Measurements from ENCODE around the gene WDFY2. TPM values are rescaled to one million over a fixed set of nuclear protein-coding genes. Genes with fewer than 3 reads are reported as not detected.

WDFY2 gene
- total RNA-seq, 1 experiment from 2014 or later: 5.3 TPM

DNA sequence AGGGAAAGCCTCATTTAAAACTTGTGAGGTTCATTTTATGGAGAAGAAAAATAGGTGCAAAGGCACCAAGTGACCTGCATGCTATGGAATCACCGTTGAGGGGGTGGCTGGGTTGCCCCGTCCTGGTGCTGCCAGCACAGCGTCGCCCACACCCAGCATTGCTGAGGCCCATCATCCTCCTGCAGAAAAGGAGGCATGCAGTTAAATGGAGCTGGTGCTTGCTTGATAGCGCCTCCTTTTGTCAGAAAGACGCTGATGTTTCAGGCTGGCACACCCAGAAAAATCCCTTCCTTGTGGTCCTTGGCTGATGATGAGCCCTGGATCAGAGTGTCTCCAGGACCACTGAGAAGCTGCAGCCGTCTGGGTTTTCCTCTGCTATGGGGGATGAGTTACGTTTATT is 182.8 kb downstream of the WDFY2 start:
- DNase-seq (ENCODE audit: low spot score): no peak

DNA sequence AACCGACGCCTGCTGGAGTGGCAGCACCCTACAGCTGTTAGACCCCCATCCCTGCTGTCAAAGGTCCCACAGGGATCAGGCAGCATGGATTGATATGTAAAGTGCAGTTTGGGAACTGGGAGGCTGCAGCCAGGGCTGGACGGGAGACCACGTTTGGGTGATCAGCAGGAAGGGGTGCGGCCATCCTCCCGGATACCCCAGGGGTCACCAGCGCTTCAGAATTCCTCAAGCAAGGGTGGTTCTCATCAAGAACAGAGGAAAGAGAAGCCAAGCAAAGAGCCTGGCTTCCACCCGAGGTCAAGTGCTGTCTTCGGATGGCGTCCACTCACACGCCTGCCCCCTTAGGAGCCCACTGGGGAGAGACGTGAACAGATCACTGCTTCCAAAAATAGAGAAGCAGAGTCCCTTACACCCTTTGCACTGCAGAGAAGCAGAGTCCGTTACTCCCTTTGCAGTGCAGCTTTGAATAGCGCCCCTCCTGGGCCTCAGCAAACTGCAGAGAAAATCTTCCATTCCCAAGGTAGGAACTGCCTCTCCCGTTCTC is 184.2 kb downstream of the WDFY2 start:
- DNase-seq (ENCODE audit: low spot score): no peak

DNA sequence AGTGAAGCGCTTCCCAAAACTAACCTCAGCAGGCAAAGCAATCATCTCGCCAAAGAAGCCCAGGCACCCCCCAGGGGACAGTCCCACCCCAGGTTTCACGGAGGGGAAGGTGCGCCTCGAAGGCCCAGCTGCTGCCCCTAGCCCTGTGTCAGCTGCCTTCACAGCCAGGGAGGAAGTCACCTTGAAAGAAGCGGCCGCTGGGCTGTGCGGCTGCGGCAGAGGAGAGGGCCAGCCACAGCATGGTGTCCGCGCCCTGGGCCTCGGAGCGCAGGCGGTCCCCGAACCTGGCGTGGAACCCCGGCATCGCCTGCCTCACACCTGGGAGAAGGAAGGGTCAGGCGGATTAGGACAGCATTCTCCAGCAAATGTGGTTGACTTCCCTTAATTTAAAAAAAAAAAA is 184.7 kb downstream of the WDFY2 start:
- no peak for DNase-seq (ENCODE audit: low spot score)

DNA sequence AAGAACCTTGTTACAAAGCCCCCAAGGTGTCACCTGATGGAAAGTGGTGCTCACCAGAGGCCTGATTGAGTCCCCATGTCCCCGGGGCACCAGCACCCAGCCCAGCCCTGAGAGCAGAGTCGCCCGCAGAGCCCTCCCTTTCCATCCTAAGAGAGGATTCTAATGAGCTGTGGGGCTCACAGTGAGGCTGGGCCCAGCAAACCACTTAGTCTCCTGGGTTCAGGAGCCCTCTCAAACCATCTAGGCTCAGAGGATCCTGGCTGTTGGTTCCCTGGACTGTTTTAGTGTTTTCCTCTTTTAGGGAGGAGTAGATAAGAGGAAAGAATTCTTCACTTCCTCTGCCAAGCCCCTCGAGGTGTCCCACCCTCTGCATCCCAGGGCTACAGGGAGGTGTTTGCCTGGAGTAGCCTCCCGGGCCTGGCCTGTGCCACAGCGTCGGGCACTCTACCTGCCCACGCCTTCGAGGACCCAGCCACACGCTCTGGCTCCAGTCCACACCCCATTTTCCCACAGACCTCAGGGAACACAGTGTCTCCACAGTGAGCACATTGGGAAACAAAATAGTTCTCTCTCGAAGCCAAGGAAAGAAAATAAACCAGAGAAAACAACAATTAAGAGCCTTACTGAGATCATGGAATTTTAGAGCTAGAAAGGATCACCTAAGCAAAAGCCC is 185.3 kb downstream of the WDFY2 start:
- DNase-seq (ENCODE audit: low spot score): no peak

DNA sequence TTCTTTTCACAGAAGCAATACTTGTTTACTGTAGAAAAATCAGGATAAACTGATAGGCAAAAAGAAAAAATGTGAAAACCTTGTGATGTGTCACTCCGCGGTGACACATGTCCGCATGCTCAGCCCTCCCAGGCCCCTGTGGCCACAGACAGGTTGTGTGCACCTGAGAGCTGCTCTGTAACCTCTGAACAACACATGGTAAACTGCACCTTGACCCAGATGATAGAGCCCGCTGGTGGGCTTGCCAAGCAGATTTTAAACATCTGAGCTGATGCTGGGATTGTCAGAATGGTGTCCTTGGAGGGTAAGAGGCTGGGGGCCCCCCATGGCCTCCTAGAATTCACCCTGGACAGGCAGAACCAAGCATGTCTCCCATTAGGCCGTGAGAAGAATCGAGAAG is 185.9 kb downstream of the WDFY2 start:
- DNase-seq (ENCODE audit: low spot score): no peak

DNA sequence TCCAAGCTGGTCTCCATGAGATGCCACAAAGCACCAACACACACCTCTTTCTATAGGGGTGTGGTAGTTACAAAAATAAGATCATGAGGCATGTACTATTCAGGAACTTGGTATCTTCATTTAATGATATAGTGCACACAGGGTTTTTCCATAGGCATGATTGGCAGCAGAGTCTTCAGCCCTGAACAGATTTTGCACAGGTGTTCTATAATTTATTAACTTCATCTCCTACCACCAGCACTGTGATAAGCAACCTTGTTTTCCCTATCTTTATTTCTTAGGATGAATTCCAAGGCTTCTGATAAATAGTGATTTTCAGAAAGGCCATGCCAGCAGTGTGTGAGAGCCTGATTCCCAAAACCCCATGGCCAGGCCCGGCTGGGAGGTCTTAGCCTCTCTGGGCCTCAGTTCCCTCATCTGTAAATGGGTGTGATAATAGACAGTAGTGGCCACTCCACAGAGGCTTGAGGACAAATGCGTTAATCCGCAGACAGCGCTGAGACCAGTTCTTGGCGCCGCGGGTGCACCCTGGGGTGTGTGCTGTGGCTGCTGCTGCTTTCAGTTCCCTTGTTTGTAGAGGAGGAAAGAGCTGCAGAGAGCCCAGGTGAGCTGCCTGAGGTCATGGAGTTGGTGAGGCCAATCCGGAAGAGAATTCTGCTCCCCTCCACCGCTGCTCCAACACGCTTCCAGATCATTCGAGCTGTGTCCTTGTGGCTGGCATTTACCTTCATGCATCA is 186.6 kb downstream of the WDFY2 start:
- no peak for DNase-seq (ENCODE audit: low spot score)

DNA sequence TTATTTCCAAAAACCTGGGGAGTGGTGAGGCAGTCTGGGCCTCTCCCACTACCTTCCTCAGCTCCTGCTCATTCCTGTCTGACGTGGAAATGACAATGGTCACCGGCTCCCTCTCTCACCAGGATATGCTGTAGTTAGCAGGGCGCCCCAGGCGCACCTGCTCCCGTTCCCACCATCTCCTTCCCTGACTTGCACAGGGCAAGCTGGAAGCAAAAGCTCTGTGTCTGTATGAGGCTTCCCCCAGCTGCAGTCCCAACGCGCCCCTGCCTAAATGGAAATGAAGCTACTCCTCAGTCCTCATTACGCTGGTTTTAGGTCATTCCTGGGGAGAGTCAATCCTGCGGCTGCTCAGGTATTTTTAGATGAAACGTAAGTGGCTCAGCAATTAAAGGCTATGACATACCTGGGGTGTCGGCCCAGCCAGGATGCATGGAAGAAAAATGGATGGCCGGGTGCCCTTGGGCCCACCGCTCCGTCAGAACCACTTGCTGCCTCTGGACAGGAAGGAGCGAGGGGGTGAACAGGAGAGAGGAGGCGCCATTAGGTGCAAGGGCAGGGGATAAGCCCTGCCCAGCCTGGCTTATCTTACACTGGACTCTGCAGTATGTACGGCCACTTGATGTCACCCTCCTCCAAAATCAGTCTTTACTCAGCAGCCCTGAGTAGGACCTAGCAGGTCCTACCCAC is 187.3 kb downstream of the WDFY2 start:
- no peak for DNase-seq (ENCODE audit: low spot score)

DNA sequence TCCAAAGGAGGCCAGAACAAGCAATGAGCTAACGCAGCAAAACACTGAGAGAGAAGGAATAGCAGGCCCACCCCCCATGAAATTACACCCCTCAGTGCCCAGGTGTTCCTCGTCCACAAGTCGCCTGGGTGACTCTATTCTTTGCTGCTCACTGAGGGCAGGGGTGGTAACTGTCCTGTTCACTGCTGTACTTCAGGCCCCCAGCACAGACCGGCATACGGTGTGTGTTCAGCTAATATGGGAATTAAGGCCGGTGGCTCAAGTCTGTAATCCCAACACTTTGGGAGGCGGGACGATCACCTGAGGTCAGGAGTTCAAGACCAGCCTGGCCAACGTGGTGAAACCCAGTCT is 187.8 kb downstream of the WDFY2 start:
- DNase-seq (ENCODE audit: low spot score): no peak

DNA sequence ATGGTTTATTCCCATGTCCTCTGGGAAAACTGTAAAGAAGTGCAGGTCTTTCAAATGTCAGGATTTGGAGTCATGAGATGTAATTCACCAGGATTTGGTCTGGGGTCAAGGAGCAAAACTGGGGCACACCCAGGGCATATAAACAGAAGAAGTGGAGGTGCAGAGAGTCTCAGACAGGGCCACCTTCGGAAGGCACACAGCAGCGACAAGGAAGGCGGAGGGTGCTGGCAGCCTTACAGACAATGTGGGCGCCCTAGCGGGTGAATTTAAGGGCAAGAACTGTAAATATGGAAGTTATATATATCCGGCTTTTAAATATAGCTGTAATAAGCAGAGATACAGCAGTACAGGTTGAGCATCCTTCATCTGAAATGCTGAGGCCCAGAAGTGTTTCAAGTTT is 188.5 kb downstream of the WDFY2 start:
- DNase-seq (ENCODE audit: low spot score): no peak

DNA sequence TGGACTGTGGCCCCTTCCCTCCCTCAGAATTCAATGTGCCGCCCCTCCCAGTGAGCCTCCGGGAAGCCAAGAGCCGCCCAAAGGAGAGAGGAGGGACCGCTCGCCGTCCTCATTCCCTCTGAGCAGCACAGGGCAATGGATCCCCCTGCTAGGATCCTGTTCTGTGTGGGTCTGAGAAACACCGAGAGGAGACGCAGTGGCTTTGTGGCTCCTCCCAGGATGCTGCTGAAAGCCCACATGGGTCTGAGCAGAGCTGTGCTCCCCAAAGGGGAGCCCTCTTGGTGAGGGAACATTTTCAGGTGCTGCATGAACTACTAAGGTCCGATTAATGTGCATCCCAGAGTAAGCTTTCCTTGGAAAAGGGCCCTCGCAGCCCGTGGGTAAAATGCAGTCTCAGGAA is 189.3 kb downstream of the WDFY2 start:
- no peak for DNase-seq (ENCODE audit: low spot score)

DNA sequence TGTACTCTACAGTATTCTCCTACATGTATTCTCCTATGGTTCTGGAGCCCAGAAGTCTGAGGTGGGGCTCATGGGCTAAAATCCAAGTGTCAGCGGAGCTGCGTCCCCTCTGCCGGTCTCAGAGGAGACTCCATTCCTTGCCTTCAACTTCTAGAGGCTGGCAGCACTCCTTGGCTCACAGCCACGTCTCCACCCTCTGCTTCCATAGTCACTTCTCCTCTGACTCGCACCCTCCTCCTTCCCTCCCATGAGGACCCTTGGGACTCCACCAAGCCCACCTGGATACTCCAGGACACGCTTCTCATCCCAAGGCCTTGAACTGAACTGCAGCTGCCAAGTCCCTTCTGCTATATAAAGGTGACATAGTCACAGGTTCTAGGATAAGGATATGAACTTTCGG is 191.9 kb downstream of the WDFY2 start:
- DNase-seq (ENCODE audit: low spot score): no peak

DNA sequence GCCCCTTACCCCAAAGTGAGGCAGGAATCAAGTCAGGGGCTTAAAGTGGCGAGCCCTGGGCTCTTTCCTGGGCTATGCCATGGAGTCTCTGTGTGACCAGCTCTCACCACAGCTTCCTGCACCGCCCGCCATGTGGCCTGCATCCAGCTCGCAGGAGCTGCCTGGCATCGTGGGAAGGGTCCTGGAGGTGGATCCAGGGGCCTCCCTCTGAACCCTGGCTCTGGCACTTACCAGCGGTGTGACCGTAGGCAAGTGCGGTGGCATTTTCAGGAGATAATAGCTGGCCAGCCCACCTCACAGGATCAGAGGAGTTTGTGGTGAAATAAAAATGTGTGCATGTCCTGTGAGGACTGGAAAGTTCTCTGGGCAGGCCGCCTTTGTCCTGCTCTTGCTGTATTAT is 193.7 kb downstream of the WDFY2 start:
- no peak for DNase-seq (ENCODE audit: low spot score)

DNA sequence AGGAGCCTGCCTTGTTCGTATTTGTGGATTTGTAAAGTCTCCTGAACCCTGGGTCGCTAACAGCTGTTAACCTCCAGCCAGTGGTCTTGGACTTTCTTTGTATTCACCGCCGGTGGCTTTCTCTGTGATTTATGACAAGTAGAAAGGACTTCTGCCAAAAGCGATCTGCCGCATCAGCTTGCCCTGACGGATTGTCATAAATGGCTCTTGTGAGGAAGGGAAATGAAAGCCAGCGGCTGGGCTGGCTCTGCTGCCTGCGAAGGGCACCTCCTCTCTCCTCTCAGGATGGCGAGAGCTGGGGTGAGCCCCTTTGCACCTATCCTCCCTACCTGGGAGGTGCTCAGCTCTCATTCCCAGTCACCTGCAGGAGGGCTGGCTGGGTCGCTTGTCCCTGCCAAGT is 194.1 kb downstream of the WDFY2 start:
- no peak for DNase-seq (ENCODE audit: low spot score)

DNA sequence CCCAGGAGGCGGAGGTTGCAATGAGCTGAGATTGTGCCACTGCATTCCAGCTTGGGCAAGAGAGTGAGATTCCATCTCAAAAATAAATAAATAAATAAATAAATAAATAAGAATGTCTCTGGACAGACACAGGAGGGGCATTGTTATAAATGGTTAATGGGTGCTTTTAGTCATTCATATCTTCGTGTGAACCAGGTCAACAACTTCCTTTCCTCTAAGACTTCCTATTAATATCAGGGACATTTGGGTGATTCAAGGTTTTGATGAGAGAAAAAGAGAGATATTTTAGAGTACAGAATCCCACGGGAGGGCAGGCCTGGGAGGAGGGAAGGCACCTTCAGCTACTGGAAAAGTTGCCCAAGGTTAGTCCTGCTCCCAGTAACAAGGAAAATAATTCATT is 195.8 kb downstream of the WDFY2 start:
- DNase-seq (ENCODE audit: low spot score): no peak

DNA sequence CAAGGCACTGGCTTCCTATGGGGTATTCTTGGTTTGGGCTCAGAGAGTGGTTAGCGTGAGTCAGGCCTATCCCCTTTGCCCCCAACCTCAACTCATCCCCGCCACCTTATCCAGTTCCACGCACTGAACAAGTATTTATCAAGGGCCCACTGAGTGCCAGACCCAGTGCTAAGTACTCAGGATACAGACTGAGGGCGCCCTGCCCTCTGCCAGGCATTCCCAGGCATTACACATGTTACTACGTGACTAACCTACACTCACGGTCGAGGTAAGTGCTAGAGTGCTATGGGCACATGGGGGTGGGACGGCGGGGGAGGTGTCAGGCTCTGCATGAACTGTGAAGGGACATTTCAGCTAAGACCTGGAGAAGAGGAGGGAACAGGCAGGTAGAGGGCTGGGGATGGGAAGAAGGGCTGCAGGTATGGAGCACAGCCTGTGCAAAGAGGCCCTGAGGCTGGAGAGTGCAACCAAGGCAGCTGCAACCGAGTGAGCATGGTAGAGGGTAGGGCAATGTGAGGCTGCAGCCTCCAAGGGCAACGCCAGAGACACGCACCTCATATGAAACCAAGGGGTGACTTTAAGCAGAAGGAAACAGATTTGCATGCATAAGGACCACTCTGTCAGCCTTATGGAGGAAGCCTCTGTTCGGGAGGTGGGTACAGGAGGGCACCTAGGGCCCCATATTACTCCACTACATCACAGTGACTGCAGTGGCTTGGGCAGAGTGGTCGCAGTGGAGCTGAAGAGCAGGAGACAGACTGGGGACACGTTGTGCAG is 197.2 kb downstream of the WDFY2 start:
- peak; percentile 58 for DNase-seq (ENCODE audit: low spot score)

DNA sequence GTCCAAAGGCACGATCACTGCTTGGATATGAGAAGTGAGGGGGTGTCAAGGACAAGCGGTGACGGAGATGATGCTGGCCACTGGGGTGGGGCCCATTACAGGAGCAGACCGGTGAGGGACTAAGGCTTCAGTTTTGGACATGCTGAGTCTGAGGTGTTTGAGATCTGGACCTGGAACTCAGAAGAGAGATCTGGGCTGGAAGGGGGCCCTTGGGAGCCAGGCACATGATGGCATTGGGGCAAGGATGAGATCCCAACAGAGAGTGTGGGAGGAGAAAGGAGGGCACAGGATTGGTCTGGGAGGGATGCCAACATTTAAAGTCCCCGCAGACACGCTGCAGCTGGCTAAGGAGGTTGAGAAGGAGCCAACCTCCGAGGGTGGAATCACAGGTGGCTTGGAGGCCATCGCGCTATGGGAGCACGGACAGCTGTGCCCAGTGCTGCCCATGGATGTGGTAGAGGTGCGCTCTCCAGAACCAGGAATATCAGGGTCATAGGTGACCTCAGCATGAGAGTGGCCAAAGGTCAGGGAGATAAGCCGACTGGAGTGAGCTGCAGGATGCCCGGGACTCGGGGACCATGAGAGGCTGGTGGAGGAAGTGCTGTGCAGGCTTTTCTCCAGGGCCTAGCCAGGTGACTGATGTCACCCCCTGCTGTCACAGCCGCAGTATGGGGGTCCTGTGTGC is 197.9 kb downstream of the WDFY2 start:
- no peak for DNase-seq (ENCODE audit: low spot score)

DNA sequence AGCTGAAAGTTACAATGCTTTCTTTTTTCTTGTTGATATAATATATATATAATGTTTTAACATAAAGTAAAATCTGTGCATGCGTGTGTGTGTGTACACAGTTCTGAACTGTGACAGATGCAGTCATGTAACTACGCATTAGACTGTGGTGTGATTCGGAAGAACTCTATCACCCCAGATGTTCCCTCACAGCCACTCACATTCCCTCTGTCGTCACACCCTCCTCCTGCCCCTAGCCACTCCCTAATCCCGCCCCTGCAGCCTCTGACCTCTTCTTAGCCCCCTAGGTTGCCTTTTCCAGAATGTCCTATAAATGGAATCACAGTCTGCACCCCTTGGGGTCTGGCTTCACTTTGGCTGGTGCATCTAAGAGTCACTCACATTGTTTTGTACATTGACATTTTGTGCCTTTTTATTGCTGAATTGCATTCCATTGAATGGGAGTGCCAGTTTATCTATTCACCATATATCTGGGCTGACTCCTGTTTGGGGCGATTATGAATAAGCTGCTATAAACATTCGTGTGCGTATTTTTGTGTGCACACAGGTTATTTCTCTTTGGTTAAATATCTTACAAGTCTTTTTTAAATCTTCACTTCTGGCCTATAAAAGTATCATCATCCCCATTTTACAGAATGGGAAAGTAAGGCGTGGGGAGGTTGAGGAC is 199.3 kb downstream of the WDFY2 start:
- no peak for DNase-seq (ENCODE audit: low spot score)

DNA sequence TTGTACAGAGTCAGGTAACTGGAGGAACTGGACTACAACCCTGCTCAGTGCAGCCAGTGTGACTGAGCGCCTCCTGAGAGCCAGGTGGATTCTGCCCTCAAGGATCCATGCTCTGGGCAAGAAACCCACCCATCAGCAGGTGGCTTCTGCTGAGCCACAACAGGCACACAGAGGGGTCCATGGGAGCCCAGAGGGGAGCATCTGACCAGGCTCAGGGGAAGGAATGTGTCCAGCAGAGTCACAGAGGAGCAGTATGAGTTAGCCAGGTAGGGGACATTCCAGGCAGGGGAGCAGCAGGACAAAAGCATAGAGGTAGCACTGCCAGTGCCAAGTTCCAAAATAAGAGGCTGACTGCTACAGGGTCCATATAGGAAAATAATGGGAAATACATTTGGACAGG is 199.8 kb downstream of the WDFY2 start:
- no peak for DNase-seq (ENCODE audit: low spot score)

DNA sequence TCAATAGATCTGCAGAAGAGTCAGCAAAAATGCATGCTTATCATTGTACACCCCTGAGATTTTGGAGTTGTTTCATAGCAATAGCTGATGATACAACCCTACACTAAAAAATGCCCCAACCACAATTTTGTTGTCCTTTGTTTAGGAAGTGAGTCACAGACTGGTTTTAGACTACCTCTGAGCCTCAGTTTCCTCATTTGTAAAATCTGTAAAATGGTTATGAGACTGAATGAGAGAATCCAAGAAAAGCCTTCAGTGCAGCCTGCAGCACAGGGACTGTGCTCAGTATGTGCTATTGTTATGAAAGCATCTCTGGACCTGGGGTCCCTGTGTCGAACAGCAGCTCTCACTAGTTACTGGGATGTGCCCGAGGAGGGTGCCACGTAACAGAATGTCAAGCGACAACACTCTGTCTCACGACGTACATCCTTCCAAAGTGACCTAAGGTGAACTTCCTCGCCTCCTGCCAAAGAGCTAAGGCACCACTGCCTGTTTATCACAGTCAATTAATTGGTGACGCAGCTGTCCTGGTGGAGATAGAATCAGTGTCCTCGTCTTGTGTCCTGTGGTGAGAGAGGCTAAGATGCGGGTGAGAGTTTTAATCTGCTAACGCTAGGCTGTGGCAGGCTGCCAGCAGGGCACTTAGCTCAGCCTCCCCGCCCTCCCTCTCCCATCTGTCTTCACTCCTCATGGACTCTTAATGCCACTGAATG is 201.6 kb downstream of the WDFY2 start:
- DNase-seq (ENCODE audit: low spot score): peak; percentile 58
